PC-3 (cell line): ENCODE measurements around the gene MIS18BP1.

ENCODE experiments used
- EZH2phosphoT487 ChIP-seq: fragments of 300-600 bp; sonication (generic); IDR thresholded peaks from 2 replicates; pipeline ENCODE4 v1.6.1; 2018; ENCODE audit warnings: mild to moderate bottlenecking, antibody characterized with exemption, low read length, borderline replicate concordance
- TF ChIP-seq, protein P1 (sequence below): fragments of 300-600 bp; sonication (generic); conservative IDR thresholded peaks from 2 replicates; pipeline ENCODE4 v1.5.1; 2017; ENCODE audit warnings: antibody characterized with exemption, low read depth, mild to moderate bottlenecking, low read length

DNA sequence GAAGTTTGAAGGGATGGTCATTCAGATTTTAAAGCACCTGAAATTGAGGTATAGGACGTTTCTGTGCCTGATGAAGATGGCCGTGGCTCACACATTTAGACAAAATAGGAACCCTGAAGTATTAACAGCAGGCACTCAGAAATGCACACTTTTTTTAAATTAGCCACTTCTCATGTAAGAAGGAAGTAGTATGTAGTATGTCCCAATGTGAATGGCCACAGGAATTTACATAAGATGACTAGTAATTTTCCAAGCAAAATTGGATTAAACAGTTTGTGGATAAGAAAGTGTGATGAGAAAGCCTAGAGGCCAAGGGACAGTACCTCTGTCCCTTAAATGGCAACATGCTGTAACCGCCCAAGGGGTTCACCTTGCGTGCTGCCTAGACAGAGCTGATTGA, 1.8 kb upstream of the MIS18BP1 start:
- TF ChIP-seq, protein P1, sequence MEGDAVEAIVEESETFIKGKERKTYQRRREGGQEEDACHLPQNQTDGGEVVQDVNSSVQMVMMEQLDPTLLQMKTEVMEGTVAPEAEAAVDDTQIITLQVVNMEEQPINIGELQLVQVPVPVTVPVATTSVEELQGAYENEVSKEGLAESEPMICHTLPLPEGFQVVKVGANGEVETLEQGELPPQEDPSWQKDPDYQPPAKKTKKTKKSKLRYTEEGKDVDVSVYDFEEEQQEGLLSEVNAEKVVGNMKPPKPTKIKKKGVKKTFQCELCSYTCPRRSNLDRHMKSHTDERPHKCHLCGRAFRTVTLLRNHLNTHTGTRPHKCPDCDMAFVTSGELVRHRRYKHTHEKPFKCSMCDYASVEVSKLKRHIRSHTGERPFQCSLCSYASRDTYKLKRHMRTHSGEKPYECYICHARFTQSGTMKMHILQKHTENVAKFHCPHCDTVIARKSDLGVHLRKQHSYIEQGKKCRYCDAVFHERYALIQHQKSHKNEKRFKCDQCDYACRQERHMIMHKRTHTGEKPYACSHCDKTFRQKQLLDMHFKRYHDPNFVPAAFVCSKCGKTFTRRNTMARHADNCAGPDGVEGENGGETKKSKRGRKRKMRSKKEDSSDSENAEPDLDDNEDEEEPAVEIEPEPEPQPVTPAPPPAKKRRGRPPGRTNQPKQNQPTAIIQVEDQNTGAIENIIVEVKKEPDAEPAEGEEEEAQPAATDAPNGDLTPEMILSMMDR = no peak
- TF ChIP-seq EZH2phosphoT487 = no peak
